SU-DHL-6 (cell line): ENCODE data around the gene MON2.

Experiments
- H2AFZ ChIP-seq: fragments of 200-600 bp; sonication (generic); 2 replicates; pipeline ENCODE4 v1.6.1; 2014; ENCODE audit warnings: low read depth, mild to moderate bottlenecking, moderate library complexity, mixed read lengths, antibody characterized with exemption, low read length; ENCODE audit not compliant: severe bottlenecking
- H3F3A ChIP-seq: fragments of 200-600 bp; shearing (Covaris generic); 2 replicates; pipeline ENCODE4 v1.6.0; 2016; ENCODE audit warnings: antibody characterized with exemption, mild to moderate bottlenecking; ENCODE audit not compliant: insufficient read depth
- H3K27ac ChIP-seq: fragments of 200-600 bp; sonication (generic); 2 replicates; pipeline ENCODE4 v1.5.1; 2016; ENCODE audit warnings: low read depth, mild to moderate bottlenecking, low read length, moderate library complexity, mixed read lengths
- H3K27me3 ChIP-seq: fragments of 200-600 bp; sonication (generic), shearing (Covaris generic); 2 replicates; pipeline ENCODE4 v1.6.0; 2014; ENCODE audit warnings: mild to moderate bottlenecking, low read length
- H3K36me3 ChIP-seq: fragments of 200-600 bp; sonication (generic); 2 replicates; pipeline ENCODE4 v1.6.1; 2014; ENCODE audit warnings: mild to moderate bottlenecking, low read length, mixed read lengths
- H3K4me2 ChIP-seq: fragments of 300-600, 200-600 bp; shearing (Covaris generic), sonication (generic); 2 replicates; pipeline ENCODE4 v1.6.0; 2014; ENCODE audit warnings: low read length, low read depth, mild to moderate bottlenecking; ENCODE audit not compliant: poor library complexity, severe bottlenecking
- H3K4me3 ChIP-seq: fragments of 200-600 bp; sonication (generic); 2 replicates; pipeline ENCODE4 v1.5.1; 2014; ENCODE audit warnings: antibody characterized with exemption, low read length, mild to moderate bottlenecking, mixed read lengths; ENCODE audit not compliant: insufficient read depth, poor library complexity, severe bottlenecking
- H3K79me2 ChIP-seq: fragments of 200-600 bp; sonication (generic); 2 replicates; pipeline ENCODE4 v1.6.1; 2014; ENCODE audit warnings: mild to moderate bottlenecking, low read length, moderate library complexity; ENCODE audit not compliant: insufficient read depth
- H3K9ac ChIP-seq: fragments of 200-600 bp; sonication (generic); 2 replicates; pipeline ENCODE4 v1.7.0; 2014; ENCODE audit warnings: mild to moderate bottlenecking, low read length
- H3K9me2 ChIP-seq: fragments of 200-600 bp; sonication (generic); replicated peaks from 2 replicates; pipeline ENCODE4 v1.6.1; 2014; ENCODE audit warnings: low read length; ENCODE audit not compliant: insufficient read depth
- H3K9me3 ChIP-seq: fragments of 200-600 bp; sonication (generic); 2 replicates; pipeline ENCODE4 v1.6.1; 2014; ENCODE audit warnings: low read length, mixed read lengths; ENCODE audit not compliant: insufficient read depth
- H4K20me1 ChIP-seq: fragments of 200-600 bp; sonication (generic); 2 replicates; pipeline ENCODE4 v1.6.1; 2014; ENCODE audit warnings: low read depth, mild to moderate bottlenecking, antibody characterized with exemption, low read length, moderate library complexity, mixed read lengths
- EZH2phosphoT487 ChIP-seq: fragments of 200-600 bp; sonication (generic), shearing (Covaris generic); conservative IDR thresholded peaks from 2 replicates; pipeline ENCODE4 v1.6.1; 2018; ENCODE audit warnings: mild to moderate bottlenecking, antibody characterized with exemption, low read length, moderate library complexity, mixed read lengths
- TF ChIP-seq, protein P1 (sequence below): fragments of 200-600 bp; sonication (generic); IDR thresholded peaks from one replicate; pipeline ENCODE4 v1.5.1; 2017; ENCODE audit warnings: antibody characterized with exemption, mild to moderate bottlenecking, low read length, moderate library complexity; ENCODE audit not compliant: insufficient read depth, poor library complexity, severe bottlenecking

MON2 gene

DNA sequence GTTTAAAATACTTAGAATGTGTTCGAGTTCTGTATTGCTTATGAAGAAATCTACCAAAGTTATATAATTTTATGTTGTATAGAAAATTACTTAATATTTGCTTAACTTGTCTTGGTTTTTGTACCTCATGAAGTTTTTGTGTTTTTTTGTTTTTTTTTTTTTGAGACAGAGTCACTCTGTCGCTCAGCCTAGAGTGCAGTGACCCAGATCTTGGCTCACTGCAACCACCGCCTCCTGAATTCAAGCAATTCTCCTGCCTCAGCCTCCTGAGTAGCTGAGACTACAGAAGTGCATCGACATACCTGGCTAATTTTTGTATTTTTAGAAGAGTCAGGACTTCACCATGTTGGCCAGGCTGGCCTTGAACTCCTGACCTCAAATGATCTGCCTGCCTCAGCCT lies 69.9 kb downstream of the MON2 start:
- TF ChIP-seq EZH2phosphoT487, result no peak
- TF ChIP-seq, protein P1, sequence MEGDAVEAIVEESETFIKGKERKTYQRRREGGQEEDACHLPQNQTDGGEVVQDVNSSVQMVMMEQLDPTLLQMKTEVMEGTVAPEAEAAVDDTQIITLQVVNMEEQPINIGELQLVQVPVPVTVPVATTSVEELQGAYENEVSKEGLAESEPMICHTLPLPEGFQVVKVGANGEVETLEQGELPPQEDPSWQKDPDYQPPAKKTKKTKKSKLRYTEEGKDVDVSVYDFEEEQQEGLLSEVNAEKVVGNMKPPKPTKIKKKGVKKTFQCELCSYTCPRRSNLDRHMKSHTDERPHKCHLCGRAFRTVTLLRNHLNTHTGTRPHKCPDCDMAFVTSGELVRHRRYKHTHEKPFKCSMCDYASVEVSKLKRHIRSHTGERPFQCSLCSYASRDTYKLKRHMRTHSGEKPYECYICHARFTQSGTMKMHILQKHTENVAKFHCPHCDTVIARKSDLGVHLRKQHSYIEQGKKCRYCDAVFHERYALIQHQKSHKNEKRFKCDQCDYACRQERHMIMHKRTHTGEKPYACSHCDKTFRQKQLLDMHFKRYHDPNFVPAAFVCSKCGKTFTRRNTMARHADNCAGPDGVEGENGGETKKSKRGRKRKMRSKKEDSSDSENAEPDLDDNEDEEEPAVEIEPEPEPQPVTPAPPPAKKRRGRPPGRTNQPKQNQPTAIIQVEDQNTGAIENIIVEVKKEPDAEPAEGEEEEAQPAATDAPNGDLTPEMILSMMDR, result no peak
- no peak overlapping the region for H3K27ac ChIP-seq
- H3K27me3 ChIP-seq, result no peaks in the 10 kb centered on the region
- no peak overlapping the region for H3K9ac ChIP-seq
- no peak overlapping the region for H3K4me2 ChIP-seq
- H3K36me3 ChIP-seq, result peaks cover 35% of the 10 kb centered on the region; the same call in 1 of the 2 replicates
- H3F3A ChIP-seq, result no peaks in the 10 kb centered on the region; the same call in 1 of the 2 replicates
- H3K79me2 ChIP-seq, result no peaks in the 10 kb centered on the region
- H3K9me3 ChIP-seq, result no peaks in the 10 kb centered on the region
- H3K9me2 ChIP-seq, result no peaks in the 10 kb centered on the region
- H3K4me3 ChIP-seq, result no peak overlapping the region
- no peaks in the 10 kb centered on the region for H4K20me1 ChIP-seq
- no peak overlapping the region for H2AFZ ChIP-seq

DNA sequence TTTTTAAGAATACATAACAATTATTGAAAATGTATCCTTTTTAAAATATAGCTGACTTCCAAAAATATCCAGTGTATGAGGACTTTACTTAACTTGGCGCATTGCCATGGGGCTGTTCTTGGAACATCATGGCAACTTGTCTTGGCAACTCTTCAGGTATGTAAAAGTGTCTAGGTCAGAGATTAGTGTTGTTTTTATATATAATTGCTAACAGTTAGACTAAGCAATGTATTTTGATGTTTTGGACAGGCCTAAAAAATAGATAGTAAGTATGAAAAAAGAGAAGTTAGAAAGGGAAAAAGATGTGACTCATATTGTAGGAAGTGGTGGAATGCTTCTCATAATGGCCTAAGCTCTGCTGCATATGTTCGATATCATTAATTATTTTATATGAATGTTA lies 70.9 kb downstream of the MON2 start:
- TF ChIP-seq, protein P1, result no peak
- no peak for TF ChIP-seq EZH2phosphoT487
- no peaks in the 10 kb centered on the region for H3K9me2 ChIP-seq

DNA sequence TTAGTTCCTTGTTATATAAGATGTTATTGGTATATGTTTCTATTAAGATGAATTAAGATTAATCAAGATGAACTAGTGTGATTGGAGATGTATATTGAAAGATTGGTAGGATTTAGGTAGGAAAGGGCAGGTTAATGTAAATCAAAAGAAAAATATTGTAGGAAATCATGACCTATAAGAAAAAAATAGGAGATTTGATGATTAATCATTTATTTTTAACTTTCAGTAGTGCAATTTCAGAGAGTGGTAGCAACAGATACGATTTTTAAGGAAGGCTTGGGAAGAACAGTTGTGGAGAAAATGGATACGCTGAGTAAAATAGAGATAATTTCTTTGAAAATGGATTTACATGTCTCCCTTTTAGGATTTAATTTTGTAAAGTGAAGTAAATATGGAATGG lies 73.7 kb downstream of the MON2 start:
- Histone ChIP-seq H3K27ac (no peak overlapping the region), H3K4me2 (no peak overlapping the region), H3K27me3 (no peaks in the 10 kb centered on the region), H3K9me3 (no peaks in the 10 kb centered on the region), H3K9ac (no peak overlapping the region), H3K79me2 (no peaks in the 10 kb centered on the region), H4K20me1 (no peaks in the 10 kb centered on the region), H2AFZ (no peak overlapping the region), H3K9me2 (no peaks in the 10 kb centered on the region), H3K36me3 (peaks cover 29% of the 10 kb centered on the region; the same call in 1 of the 2 replicates), H3F3A (no peaks in the 10 kb centered on the region), H3K4me3 (no peak overlapping the region)
- no peak for TF ChIP-seq EZH2phosphoT487
- TF ChIP-seq, protein P1, result no peak

More for the DNA sequence above, 70.9 kb downstream of the MON2 start:
- Histone ChIP-seq H4K20me1 (no peaks in the 10 kb centered on the region), H3F3A (no peaks in the 10 kb centered on the region; the same call in 1 of the 2 replicates), H3K27me3 (no peaks in the 10 kb centered on the region), H3K4me3 (no peak overlapping the region), H3K4me2 (no peak overlapping the region), H3K9ac (no peak overlapping the region), H3K36me3 (peaks cover 31% of the 10 kb centered on the region; the same call in 1 of the 2 replicates), H3K27ac (no peak overlapping the region), H3K79me2 (no peaks in the 10 kb centered on the region), H3K9me3 (no peaks in the 10 kb centered on the region), H2AFZ (no peak overlapping the region)
